ENCODE data around the gene SSTR5.

SSTR5 gene

DNA sequence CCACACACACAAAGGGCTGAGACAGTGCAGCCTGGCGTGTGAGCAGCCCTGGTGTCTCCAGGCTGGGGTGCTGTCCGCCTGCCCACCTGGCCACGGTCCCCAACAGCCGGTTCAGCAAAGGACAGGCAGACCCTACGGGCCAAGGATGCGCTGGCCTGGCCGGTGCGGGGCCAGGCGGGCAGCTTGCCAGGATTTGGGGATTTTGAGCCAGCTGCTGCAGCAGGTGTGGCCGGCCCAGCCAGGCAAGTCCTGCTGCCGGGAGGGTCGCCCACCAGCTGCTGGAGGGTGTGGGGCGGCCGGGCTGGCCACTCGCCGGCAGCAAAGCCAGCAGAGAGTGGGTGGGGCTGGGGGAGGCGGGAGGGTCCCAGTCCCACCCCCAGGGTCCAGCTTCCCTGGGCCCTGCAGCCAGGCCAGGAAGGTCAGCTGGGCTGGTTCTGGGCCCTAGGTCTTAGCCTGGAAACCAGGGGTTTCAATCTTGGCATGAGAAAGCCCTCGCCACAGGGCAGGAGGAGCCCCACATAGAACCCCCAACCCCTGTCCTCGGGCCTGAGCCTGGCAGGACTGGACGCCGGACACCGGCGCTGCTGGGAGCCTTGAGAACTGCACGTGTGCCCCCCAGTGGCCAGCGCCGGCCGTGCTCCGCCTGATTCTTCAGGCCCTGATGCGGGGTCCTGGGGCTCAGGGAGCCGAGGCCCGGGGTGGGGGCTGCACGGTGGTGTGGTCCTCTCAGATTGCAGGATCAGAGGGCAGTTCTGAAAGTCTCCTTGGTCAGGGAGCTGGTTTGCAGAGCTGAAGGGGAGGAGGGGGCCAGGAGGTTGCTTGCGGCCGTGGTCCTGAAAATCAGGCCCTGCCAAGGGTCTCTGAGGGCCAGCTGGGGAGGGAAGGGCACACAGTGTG, 17.6 kb upstream of the SSTR5 start:
- no peaks in the 10 kb centered on the region for H3K27me3 ChIP-seq (ENCODE audit: control insufficient read depth, insufficient read depth, low read length)
- H3K4me3 ChIP-seq (ENCODE audit: low read length) = no peak overlapping the region
- no CpG with 5 or more reads among the region's 34 CpGs for WGBS (ENCODE audit: insufficient coverage, insufficient read length)
- no peak overlapping the region for H3K27ac ChIP-seq (ENCODE audit: low read length)
- peaks cover 3% of the 10 kb centered on the region; the same call in 1 of the 2 replicates for H3K4me1 ChIP-seq (ENCODE audit: control insufficient read depth, insufficient read depth, low read length)
- no peak for DNase-seq (ENCODE audit: low read depth, low spot score)
- H3K36me3 ChIP-seq (ENCODE audit: control insufficient read depth, insufficient read depth, low read length) = no peaks in the 10 kb centered on the region
- H3K9me3 ChIP-seq (ENCODE audit: control insufficient read depth, insufficient read depth, low read length) = no peaks in the 10 kb centered on the region

DNA sequence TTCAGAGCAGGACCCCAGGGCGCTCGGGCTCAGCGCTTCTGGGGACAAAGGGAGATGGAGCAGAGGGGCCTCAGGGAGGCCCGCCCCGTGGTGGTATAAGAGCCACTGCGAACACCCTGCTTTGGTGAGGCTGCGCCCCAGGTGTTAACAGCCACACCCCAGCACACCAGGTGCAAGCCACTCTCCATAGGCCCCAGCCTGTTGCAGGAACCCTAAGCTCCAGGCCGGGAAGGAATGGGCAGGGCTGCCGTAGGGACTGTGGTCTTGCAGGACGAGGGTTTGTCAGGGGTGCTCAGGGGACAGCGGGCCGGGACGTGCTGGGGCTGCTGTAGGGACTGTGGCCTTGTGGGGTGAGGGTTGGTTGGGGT, 17.0 kb upstream of the SSTR5 start:
- Histone ChIP-seq H3K27ac (ENCODE audit: low read length) (no peak overlapping the region), H3K9me3 (ENCODE audit: control insufficient read depth, insufficient read depth, low read length) (no peaks in the 10 kb centered on the region), H3K4me1 (ENCODE audit: control insufficient read depth, insufficient read depth, low read length) (peaks cover 3% of the 10 kb centered on the region; the same call in 1 of the 2 replicates), H3K27me3 (ENCODE audit: control insufficient read depth, insufficient read depth, low read length) (no peaks in the 10 kb centered on the region), H3K36me3 (ENCODE audit: control insufficient read depth, insufficient read depth, low read length) (no peaks in the 10 kb centered on the region), H3K4me3 (ENCODE audit: low read length) (no peak overlapping the region)
- no peak for DNase-seq (ENCODE audit: low read depth, low spot score)
- WGBS (ENCODE audit: insufficient coverage, insufficient read length) = no CpG with 5 or more reads among the region's 13 CpGs

DNA sequence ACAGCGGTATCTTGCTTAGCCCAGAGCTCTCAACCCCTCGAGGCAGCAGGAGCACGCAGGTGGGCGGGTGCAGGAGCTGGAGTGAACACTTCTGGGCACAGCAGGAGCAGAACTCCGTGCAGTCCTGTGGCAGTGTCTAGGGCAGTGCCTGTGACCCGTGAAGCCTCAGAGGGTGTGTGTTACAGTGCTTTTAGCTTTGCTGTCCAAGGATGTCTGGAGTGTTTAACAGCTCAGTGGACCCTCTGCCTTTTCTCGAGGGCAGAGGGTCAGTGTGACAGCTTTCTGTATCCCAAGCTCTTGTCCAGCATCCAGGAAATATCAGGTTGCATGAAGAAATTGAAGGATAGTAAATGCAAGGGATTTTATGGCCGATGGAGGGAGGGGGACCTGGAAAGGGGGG, 16.4 kb upstream of the SSTR5 start:
- WGBS (ENCODE audit: insufficient coverage, insufficient read length) = no CpG with 5 or more reads among the region's 8 CpGs
- H3K4me1 ChIP-seq (ENCODE audit: control insufficient read depth, insufficient read depth, low read length) = peaks cover 3% of the 10 kb centered on the region; the same call in 1 of the 2 replicates
- no peak for DNase-seq (ENCODE audit: low read depth, low spot score)
- no peaks in the 10 kb centered on the region for H3K36me3 ChIP-seq (ENCODE audit: control insufficient read depth, insufficient read depth, low read length)
- no peaks in the 10 kb centered on the region for H3K27me3 ChIP-seq (ENCODE audit: control insufficient read depth, insufficient read depth, low read length)
- no peaks in the 10 kb centered on the region for H3K9me3 ChIP-seq (ENCODE audit: control insufficient read depth, insufficient read depth, low read length)
- H3K27ac ChIP-seq (ENCODE audit: low read length) = no peak overlapping the region
- H3K4me3 ChIP-seq (ENCODE audit: low read length) = no peak overlapping the region

DNA sequence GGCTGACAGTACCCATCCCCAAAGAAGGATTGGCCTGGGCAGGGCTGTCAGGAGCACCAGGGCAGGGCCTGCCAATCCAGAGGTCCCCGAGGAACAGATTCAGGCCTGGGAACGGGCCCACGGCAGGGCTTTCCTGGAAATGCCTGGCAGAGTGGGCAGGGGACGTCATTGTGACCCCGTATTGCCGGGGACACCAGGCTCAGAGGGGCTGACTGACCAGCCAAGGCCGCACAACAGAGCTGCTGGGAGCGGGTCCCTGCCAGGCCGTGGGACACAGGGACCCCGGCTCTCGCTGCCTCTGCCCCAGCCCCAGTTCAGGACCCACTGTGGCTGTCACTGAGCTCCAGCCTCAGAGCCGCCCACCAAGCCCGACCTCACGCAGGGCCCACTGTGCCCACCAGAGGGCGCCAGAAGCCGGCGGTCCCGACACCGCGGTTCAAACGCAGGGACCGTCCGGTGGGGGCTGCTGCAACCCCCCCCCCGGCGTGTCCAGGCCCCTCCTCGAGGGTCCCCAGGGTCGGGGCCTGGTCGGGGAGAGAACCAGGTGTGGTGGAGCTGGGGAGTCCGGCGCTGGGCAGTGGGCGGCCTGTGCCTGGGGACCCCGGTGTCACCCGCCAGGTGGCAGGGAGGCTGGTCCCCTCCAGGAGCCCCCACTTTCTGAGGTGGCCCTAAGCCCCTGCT, 15.2 kb upstream of the SSTR5 start:
- H3K27ac ChIP-seq (ENCODE audit: low read length) = no peak overlapping the region
- no peaks in the 10 kb centered on the region for H3K36me3 ChIP-seq (ENCODE audit: control insufficient read depth, insufficient read depth, low read length)
- no peaks in the 10 kb centered on the region for H3K27me3 ChIP-seq (ENCODE audit: control insufficient read depth, insufficient read depth, low read length)
- no peak for DNase-seq (ENCODE audit: low read depth, low spot score)
- no peaks in the 10 kb centered on the region for H3K9me3 ChIP-seq (ENCODE audit: control insufficient read depth, insufficient read depth, low read length)
- no peak overlapping the region for H3K4me3 ChIP-seq (ENCODE audit: low read length)
- H3K4me1 ChIP-seq (ENCODE audit: control insufficient read depth, insufficient read depth, low read length) = peaks cover 3% of the 10 kb centered on the region; the same call in 1 of the 2 replicates
- WGBS (ENCODE audit: insufficient coverage, insufficient read length) = no CpG with 5 or more reads among the region's 33 CpGs

DNA sequence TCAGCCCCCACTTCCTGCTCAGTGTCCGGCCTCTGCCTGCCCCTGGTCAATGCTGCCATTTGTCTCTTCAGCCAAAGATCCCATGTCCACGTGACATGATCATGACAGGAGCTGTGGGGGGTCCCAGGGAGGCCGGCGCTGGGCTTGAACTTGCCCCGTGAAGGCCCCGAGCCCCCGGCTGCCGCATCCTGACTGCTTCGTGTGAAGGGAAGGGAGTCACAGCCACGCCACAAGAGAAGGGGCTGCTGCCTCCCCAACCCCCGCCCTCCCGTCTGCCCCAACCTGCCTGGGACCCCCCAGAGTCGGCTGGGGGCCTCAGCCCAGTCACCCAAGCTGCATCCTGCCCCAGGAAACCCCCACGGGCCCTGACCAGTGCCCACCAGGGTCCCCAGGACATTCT, 14.3 kb upstream of the SSTR5 start:
- H3K9me3 ChIP-seq (ENCODE audit: control insufficient read depth, insufficient read depth, low read length) = no peaks in the 10 kb centered on the region
- no peaks in the 10 kb centered on the region for H3K36me3 ChIP-seq (ENCODE audit: control insufficient read depth, insufficient read depth, low read length)
- H3K27ac ChIP-seq (ENCODE audit: low read length) = no peak overlapping the region
- no CpG with 5 or more reads among the region's 14 CpGs for WGBS (ENCODE audit: insufficient coverage, insufficient read length)
- DNase-seq (ENCODE audit: low read depth, low spot score) = no peak
- H3K4me1 ChIP-seq (ENCODE audit: control insufficient read depth, insufficient read depth, low read length) = peaks cover 3% of the 10 kb centered on the region; the same call in 1 of the 2 replicates
- H3K4me3 ChIP-seq (ENCODE audit: low read length) = no peak overlapping the region
- H3K27me3 ChIP-seq (ENCODE audit: control insufficient read depth, insufficient read depth, low read length) = no peaks in the 10 kb centered on the region

DNA sequence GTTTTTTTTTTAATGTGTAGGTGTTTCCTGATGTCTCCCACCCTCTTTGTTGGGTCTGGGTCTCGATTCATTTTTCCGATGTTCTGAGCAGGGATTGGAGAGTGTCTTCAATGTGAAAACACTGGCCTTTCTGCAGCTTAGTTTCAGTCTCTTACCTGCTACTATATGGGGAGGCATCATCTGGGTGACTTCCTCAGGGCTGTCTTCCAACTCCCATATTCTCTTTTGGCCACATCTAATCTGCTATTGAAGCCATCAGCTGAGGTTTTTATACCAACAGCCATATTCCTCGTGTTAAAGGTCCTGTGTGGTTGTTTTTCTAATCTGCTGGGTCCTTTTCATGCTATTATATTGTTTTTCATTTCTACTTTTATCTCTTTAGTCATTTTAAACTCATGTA, 13.2 kb upstream of the SSTR5 start:
- Histone ChIP-seq H3K27ac (ENCODE audit: low read length) (no peak overlapping the region), H3K4me3 (ENCODE audit: low read length) (no peak overlapping the region), H3K36me3 (ENCODE audit: control insufficient read depth, insufficient read depth, low read length) (no peaks in the 10 kb centered on the region), H3K27me3 (ENCODE audit: control insufficient read depth, insufficient read depth, low read length) (no peaks in the 10 kb centered on the region), H3K9me3 (ENCODE audit: control insufficient read depth, insufficient read depth, low read length) (no peaks in the 10 kb centered on the region), H3K4me1 (ENCODE audit: control insufficient read depth, insufficient read depth, low read length) (peaks cover 3% of the 10 kb centered on the region; the same call in 1 of the 2 replicates)
- DNase-seq (ENCODE audit: low read depth, low spot score) = no peak
- no CpG with 5 or more reads among the region's 3 CpGs for WGBS (ENCODE audit: insufficient coverage, insufficient read length)

DNA sequence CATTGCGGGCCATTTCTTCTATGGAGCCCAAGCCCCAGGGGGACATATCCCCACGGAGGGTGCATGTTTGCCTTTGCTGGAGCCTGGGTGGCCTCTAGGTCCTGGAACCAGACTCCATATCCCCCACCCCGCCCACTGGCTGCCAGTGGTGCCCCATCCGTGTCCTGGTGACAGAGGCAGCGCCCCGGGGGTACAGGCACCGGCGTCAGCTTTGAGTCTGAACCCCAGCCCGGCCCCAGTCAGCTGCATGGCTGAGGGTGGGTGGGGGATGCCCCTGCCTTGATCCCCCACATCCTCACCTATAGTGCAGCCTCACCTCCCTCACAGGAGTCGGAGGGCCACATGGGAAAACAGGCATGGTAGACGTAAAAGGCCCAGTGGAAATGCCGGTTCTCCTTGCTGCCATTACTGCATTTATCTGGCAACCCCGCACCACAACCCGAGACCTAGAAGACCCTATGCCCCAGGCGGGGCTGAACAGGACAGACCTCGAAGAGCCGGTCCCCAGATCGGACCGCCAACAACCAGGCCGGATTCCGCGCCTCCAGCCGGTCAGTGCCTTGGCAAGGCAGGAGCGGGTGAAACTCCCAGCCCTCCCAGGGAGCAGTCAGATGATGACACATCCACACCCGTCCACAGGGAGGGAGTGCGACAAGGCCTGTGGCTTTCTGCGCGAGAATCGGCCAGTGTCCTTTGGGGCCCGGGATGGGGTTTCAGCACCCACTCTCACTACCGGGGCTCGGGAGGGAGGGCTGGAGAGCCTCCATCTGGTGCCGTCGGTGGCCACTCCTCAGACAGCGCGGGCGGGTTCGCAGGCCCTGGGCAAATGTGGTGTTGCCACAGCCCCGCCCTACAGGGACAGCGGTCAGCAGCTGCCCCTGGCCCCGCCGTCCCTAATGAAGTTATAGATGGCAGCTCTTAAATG, 11.9 kb upstream of the SSTR5 start:
- WGBS (ENCODE audit: insufficient coverage, insufficient read length) = no CpG with 5 or more reads among the region's 42 CpGs
- DNase-seq (ENCODE audit: low read depth, low spot score) = no peak
- no peaks in the 10 kb centered on the region for H3K27me3 ChIP-seq (ENCODE audit: control insufficient read depth, insufficient read depth, low read length)
- H3K36me3 ChIP-seq (ENCODE audit: control insufficient read depth, insufficient read depth, low read length) = no peaks in the 10 kb centered on the region
- H3K4me3 ChIP-seq (ENCODE audit: low read length) = no peak overlapping the region; the same call in 1 of the 2 replicates
- H3K4me1 ChIP-seq (ENCODE audit: control insufficient read depth, insufficient read depth, low read length) = no peaks in the 10 kb centered on the region
- H3K27ac ChIP-seq (ENCODE audit: low read length) = no peak overlapping the region
- no peaks in the 10 kb centered on the region for H3K9me3 ChIP-seq (ENCODE audit: control insufficient read depth, insufficient read depth, low read length)

DNA sequence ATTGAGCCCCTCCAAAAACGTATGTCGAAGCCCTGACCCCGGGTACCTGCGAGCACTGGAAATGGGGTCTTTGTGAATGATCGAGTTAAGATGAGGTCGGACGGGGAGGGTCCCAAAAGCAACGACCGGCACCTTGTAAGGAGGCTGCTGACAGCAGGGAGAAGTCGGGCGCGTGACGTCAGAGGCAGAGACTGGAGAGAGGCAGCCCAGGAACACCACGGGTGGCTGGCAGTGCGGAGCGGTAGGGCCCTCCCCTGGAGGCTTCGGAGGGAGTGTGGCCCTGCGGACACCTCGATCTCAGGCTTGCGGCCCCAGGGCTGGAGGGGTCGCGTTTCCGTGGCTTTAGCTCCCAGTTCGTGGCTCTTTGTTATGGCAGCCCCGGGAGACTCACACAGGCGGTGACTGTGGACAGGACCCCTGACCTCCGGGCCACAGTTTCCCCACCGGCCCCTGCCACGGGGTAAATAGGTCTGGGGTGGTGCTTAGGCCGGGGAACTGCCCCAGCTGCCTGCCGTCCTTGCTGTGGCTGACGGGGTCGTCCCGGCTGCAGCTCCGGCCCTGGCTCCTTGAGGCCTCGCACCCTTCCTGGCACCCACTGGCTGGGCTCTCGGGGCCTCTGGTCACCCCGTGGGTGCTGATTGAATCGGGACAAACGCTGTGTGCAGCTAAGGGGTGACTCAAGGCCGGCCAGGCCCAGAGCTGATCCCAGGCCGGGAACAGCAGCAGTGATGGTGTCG, 10.6 kb upstream of the SSTR5 start:
- WGBS (ENCODE audit: insufficient coverage, insufficient read length) = no CpG with 5 or more reads among the region's 43 CpGs

DNA sequence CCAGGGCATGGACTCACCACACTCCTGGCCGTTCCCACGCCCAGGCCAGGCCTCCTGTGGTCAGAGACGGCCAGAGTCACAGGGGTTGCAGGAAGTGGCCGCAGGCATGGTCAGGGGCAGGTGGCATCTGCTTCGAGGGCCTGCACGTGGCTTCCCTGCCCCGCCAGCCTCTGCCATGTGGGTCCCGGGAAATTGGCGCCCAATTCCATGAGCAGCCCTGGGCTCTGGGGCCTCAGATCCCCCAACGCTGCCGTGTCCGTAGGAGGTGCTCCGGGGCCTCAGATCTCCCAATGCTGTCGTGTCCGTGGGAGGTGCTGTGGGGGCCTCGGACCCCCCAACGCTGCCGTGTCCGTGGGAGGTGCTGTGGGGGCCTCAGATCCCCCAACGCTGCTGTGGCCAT, 9.7 kb upstream of the SSTR5 start:
- Histone ChIP-seq H3K4me1 (ENCODE audit: control insufficient read depth, insufficient read depth, low read length) (no peaks in the 10 kb centered on the region), H3K36me3 (ENCODE audit: control insufficient read depth, insufficient read depth, low read length) (no peaks in the 10 kb centered on the region), H3K27ac (ENCODE audit: low read length) (no peak overlapping the region), H3K9me3 (ENCODE audit: control insufficient read depth, insufficient read depth, low read length) (no peaks in the 10 kb centered on the region), H3K27me3 (ENCODE audit: control insufficient read depth, insufficient read depth, low read length) (no peaks in the 10 kb centered on the region), H3K4me3 (ENCODE audit: low read length) (no peak overlapping the region)
- no CpG with 5 or more reads among the region's 20 CpGs for WGBS (ENCODE audit: insufficient coverage, insufficient read length)
- DNase-seq (ENCODE audit: low read depth, low spot score) = no peak

More for the DNA sequence above, 10.6 kb upstream of the SSTR5 start:
- Histone ChIP-seq H3K9me3 (ENCODE audit: control insufficient read depth, insufficient read depth, low read length) (no peaks in the 10 kb centered on the region), H3K4me3 (ENCODE audit: low read length) (no peak overlapping the region), H3K4me1 (ENCODE audit: control insufficient read depth, insufficient read depth, low read length) (no peaks in the 10 kb centered on the region), H3K27me3 (ENCODE audit: control insufficient read depth, insufficient read depth, low read length) (no peaks in the 10 kb centered on the region), H3K27ac (ENCODE audit: low read length) (no peak overlapping the region), H3K36me3 (ENCODE audit: control insufficient read depth, insufficient read depth, low read length) (no peaks in the 10 kb centered on the region)
- no peak for DNase-seq (ENCODE audit: low read depth, low spot score)
